ENCODE data around the gene NAPA. TPM values are rescaled to one million over a fixed set of nuclear protein-coding genes. Genes with fewer than 3 reads are reported as not detected.

Gene NAPA
- total RNA-seq, 1 experiment from 2014 or later = 95.9 TPM

DNA sequence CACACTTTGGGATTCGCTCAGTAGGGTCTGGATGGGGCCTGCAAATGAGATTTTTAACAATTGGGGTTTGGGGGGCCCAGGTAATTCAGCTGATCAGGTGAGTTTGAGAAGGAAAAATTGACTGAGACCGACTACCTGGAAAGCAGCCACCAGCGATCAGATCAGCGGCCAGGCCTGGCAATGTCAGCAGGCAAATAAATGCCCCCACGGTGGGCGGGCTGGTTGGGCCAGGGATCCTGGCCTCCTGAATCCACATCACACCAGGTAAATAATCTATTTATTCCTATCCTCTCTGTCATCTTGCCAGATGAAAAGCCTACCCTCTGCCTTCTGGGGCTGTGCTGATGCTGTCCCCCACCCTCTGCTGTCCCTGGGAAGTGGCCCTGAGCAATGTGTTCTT is 9.4 kb downstream of the NAPA start:
- no peak overlapping the region for H2AFZ ChIP-seq (ENCODE audit: low read length)
- no peak overlapping the region for H3K27ac ChIP-seq (ENCODE audit: low read length)
- H3K9me2 ChIP-seq (replicated peaks; ENCODE audit: low read length) = no peaks in the 10 kb centered on the region
- BruUV-seq (replicated peaks) = no TSS peak
- H3K4me2 ChIP-seq (ENCODE audit: low read length) = no peak overlapping the region
- ATAC-seq (no peak), DNase-seq (no peak)
- peaks cover 9% of the 10 kb centered on the region; the same call in 1 of the 2 replicates for H3K4me1 ChIP-seq (ENCODE audit: insufficient read depth, low read length)
- H3F3A ChIP-seq (ENCODE audit: low read length, unreplicated experiment) = no peaks in the 10 kb centered on the region
- H3K9me3 ChIP-seq (ENCODE audit: low read length) = no peaks in the 10 kb centered on the region
- no peaks in the 10 kb centered on the region for H3K36me3 ChIP-seq (ENCODE audit: low read depth, low read length)
- H3K27me3 ChIP-seq (ENCODE audit: low read length) = no peaks in the 10 kb centered on the region
- POLR2A ChIA-PET (ENCODE audit: unreplicated experiment) = no interaction called here
- intact Hi-C loops (cut with micrococcal nuclease) = no loop called here
- 0 out of 2 replicates have a peak, but pooled peaks cover 5% of the 10 kb centered on the region for H4K20me1 ChIP-seq (ENCODE audit: low read length)
- CTCF ChIA-PET = no interaction called here
- TF ChIP-seq EZH2 (IDR thresholded peaks at IDR 0.05; ENCODE audit: low read length, unreplicated experiment) = no peak
- TF ChIP-seq, protein P1, sequence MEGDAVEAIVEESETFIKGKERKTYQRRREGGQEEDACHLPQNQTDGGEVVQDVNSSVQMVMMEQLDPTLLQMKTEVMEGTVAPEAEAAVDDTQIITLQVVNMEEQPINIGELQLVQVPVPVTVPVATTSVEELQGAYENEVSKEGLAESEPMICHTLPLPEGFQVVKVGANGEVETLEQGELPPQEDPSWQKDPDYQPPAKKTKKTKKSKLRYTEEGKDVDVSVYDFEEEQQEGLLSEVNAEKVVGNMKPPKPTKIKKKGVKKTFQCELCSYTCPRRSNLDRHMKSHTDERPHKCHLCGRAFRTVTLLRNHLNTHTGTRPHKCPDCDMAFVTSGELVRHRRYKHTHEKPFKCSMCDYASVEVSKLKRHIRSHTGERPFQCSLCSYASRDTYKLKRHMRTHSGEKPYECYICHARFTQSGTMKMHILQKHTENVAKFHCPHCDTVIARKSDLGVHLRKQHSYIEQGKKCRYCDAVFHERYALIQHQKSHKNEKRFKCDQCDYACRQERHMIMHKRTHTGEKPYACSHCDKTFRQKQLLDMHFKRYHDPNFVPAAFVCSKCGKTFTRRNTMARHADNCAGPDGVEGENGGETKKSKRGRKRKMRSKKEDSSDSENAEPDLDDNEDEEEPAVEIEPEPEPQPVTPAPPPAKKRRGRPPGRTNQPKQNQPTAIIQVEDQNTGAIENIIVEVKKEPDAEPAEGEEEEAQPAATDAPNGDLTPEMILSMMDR (conservative IDR thresholded peaks at IDR 0.05; ENCODE audit: low read depth, low read length) = no peak
- no peak for TF ChIP-seq EZH2phosphoT487 (IDR thresholded peaks at IDR 0.05; ENCODE audit: borderline replicate concordance, low read length)
- no peak overlapping the region for H3K9ac ChIP-seq (ENCODE audit: low read length)
- H3K4me3 ChIP-seq (ENCODE audit: low read length) = no peak overlapping the region
- peaks cover 35% of the 10 kb centered on the region for H3K79me2 ChIP-seq (ENCODE audit: low read length)

DNA sequence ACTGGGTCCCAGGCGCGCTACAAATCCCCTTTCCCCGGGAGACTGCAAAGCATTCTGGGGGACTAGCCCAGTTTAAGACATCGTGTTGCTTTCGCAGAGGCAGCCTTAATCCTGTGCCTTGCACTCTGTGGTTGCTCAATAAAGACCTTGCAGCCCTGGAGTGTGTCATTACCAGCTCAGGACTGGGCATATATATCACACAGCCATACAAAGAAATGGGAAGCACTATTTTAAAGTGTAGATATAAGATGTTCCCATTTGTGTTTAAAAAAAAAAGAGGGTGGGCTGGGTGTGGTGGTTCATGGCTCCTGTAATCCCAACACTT is 11.1 kb downstream of the NAPA start:
- Histone ChIP-seq H3K27me3 (ENCODE audit: low read length) (no peaks in the 10 kb centered on the region), H3F3A (ENCODE audit: low read length, unreplicated experiment) (no peaks in the 10 kb centered on the region), H2AFZ (ENCODE audit: low read length) (no peak overlapping the region), H3K36me3 (ENCODE audit: low read depth, low read length) (no peaks in the 10 kb centered on the region; the same call in 1 of the 2 replicates), H3K4me1 (ENCODE audit: insufficient read depth, low read length) (no peaks in the 10 kb centered on the region), H3K4me3 (ENCODE audit: low read length) (no peak overlapping the region), H4K20me1 (ENCODE audit: low read length) (no peaks in the 10 kb centered on the region), H3K9me3 (ENCODE audit: low read length) (no peaks in the 10 kb centered on the region), H3K9me2 (replicated peaks; ENCODE audit: low read length) (no peaks in the 10 kb centered on the region), H3K27ac (ENCODE audit: low read length) (no peak overlapping the region), H3K79me2 (ENCODE audit: low read length) (peaks cover 19% of the 10 kb centered on the region), H3K4me2 (ENCODE audit: low read length) (no peak overlapping the region), H3K9ac (ENCODE audit: low read length) (no peak overlapping the region)
- TF ChIP-seq EZH2phosphoT487 (IDR thresholded peaks at IDR 0.05; ENCODE audit: borderline replicate concordance, low read length) = no peak
- no peak for TF ChIP-seq EZH2 (IDR thresholded peaks at IDR 0.05; ENCODE audit: low read length, unreplicated experiment)
- TF ChIP-seq, protein P1 (conservative IDR thresholded peaks at IDR 0.05; ENCODE audit: low read depth, low read length) = no peak
- BruUV-seq (replicated peaks) = no TSS peak
- DNase-seq = no peak
- ChIA-PET CTCF (no interaction called here), POLR2A (ENCODE audit: unreplicated experiment) (no interaction called here)
- intact Hi-C loops (cut with micrococcal nuclease) = no loop called here
- ATAC-seq = no peak

DNA sequence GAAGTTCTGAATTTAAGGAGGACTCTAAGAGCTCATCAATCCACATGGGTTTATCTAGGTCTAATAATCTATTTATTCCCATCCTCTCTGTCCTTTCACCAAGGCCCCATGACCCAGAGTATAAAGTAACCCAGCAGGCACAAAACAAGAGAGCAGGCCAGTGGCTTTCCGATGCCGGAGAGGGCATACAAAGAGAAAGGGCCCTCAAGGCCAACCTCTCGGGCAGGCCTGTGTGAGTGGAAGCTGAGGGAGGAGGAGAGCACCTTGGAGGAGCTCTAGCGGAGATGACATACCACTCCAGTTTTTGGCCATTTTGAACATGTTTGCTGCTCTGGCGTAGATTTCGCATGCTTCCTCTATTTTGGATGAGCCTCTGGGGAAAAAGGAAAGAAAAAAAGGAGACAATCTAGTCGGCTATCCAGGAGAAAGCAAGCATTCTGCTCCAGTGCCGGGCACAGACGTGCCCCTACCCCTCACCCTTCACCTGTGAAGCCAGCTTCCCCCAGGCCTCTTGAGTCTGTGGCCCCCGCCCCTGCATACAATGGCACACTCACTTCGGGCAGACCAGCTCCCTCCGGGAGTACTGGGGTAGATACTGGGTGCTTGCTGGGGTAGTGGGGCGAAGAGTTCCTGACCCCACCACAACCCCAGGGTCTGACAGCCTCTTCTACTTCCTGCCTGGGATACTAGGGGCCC is 11.6 kb downstream of the NAPA start:
- intact Hi-C loops (cut with micrococcal nuclease) = no loop called here
- Histone ChIP-seq H3K27me3 (ENCODE audit: low read length) (no peaks in the 10 kb centered on the region), H3K4me1 (ENCODE audit: insufficient read depth, low read length) (no peaks in the 10 kb centered on the region), H3K36me3 (ENCODE audit: low read depth, low read length) (no peaks in the 10 kb centered on the region; the same call in 1 of the 2 replicates), H3K9me3 (ENCODE audit: low read length) (no peaks in the 10 kb centered on the region), H3K9ac (ENCODE audit: low read length) (no peak overlapping the region), H3K4me2 (ENCODE audit: low read length) (no peak overlapping the region), H3K79me2 (ENCODE audit: low read length) (peaks cover 14% of the 10 kb centered on the region), H2AFZ (ENCODE audit: low read length) (no peak overlapping the region), H3K4me3 (ENCODE audit: low read length) (no peak overlapping the region), H3K27ac (ENCODE audit: low read length) (no peak overlapping the region), H3K9me2 (replicated peaks; ENCODE audit: low read length) (no peaks in the 10 kb centered on the region), H4K20me1 (ENCODE audit: low read length) (no peaks in the 10 kb centered on the region), H3F3A (ENCODE audit: low read length, unreplicated experiment) (no peaks in the 10 kb centered on the region)
- TF ChIP-seq EZH2phosphoT487 (IDR thresholded peaks at IDR 0.05; ENCODE audit: borderline replicate concordance, low read length) (no peak), EZH2 (IDR thresholded peaks at IDR 0.05; ENCODE audit: low read length, unreplicated experiment) (no peak)
- TF ChIP-seq, protein P1 (conservative IDR thresholded peaks at IDR 0.05; ENCODE audit: low read depth, low read length) = no peak
- ChIA-PET POLR2A (ENCODE audit: unreplicated experiment) (no interaction called here), CTCF (no interaction called here)
- ATAC-seq = no peak
- DNase-seq = no peak
- no TSS peak for BruUV-seq (replicated peaks)

All from PC-3 (cell line).